ENCODE data around the gene FHOD1. TPM values are rescaled to one million over a fixed set of nuclear protein-coding genes. Genes with fewer than 3 reads are reported as not detected.

Gene FHOD1
- total RNA-seq, 1 donor from 2014 or later: 28.2 TPM

DNA sequence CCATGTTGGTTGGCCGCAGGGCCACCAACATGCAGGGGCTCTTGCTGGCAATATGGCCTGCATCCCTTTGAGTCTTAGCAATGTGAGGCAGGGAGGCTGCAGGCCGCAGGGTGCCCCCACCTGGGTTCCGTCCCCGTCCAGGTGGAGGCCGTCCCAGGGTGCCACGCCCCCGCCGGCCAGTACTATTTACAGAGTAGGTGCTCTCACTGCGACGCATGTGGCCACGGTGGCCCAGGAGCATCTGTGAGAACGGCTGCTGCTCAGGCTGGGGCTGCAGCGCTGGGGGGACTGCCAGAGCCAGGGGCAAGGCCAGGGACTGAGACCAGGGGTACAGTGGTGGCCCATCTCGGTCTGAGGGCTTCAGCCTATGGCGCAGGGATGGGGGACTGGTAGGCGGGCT, 67.1 kb downstream of the FHOD1 start:
- no peak overlapping the region for H3K27ac Mint-ChIP-seq
- DNase-seq (ENCODE audit: low spot score, unreplicated experiment): no peak
- no peak overlapping the region for H3K4me3 Mint-ChIP-seq (ENCODE audit: low read depth)
- H3K36me3 Mint-ChIP-seq (ENCODE audit: insufficient read depth): peaks cover 4% of the 10 kb centered on the region
- H3K9me3 Mint-ChIP-seq (ENCODE audit: low read depth): no peaks in the 10 kb centered on the region
- H3K27me3 Mint-ChIP-seq: peaks cover 27% of the 10 kb centered on the region
- TF ChIP-seq, protein P1, sequence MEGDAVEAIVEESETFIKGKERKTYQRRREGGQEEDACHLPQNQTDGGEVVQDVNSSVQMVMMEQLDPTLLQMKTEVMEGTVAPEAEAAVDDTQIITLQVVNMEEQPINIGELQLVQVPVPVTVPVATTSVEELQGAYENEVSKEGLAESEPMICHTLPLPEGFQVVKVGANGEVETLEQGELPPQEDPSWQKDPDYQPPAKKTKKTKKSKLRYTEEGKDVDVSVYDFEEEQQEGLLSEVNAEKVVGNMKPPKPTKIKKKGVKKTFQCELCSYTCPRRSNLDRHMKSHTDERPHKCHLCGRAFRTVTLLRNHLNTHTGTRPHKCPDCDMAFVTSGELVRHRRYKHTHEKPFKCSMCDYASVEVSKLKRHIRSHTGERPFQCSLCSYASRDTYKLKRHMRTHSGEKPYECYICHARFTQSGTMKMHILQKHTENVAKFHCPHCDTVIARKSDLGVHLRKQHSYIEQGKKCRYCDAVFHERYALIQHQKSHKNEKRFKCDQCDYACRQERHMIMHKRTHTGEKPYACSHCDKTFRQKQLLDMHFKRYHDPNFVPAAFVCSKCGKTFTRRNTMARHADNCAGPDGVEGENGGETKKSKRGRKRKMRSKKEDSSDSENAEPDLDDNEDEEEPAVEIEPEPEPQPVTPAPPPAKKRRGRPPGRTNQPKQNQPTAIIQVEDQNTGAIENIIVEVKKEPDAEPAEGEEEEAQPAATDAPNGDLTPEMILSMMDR (IDR thresholded peaks at IDR 0.05; ENCODE audit: unreplicated experiment): no peak
- H3K4me1 Mint-ChIP-seq (ENCODE audit: low read depth): peaks cover 6% of the 10 kb centered on the region

DNA sequence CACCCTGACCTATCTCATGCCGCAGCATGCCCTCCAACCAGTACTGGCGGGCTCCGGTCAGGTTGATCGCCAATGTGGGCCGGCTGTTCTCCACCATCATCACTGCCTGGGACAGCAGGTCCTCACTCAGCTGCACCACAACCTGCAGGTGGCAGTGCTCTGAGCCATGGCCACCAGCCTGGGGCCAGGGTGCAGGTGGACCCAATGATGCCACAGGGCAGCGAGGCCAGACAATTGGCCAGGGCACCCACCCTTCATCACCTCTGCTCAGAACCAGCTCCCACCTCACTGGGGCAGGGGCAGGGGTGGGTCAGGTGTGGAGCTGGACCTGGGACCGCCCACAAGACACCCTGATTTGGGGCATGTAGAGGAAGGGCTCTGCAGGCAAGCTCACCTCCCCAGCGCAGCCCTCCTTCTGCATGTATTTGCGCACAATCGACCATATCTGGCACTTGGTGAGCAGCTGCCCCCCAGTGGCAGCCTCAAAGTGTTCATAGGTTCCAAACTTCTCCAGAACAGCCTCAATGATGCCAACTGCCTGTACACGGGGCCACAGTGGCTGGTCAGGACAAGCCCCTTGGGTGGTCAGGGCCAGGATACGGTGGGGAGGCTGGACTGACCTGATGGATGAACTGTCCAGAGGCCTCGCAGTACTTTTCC, 67.7 kb downstream of the FHOD1 start:
- H3K4me3 Mint-ChIP-seq (ENCODE audit: low read depth): no peak overlapping the region
- H3K36me3 Mint-ChIP-seq (ENCODE audit: insufficient read depth): peaks cover 4% of the 10 kb centered on the region
- H3K27me3 Mint-ChIP-seq: peaks cover 27% of the 10 kb centered on the region
- H3K27ac Mint-ChIP-seq: no peak overlapping the region
- no peaks in the 10 kb centered on the region for H3K9me3 Mint-ChIP-seq (ENCODE audit: low read depth)
- H3K4me1 Mint-ChIP-seq (ENCODE audit: low read depth): peaks cover 4% of the 10 kb centered on the region
- TF ChIP-seq, protein P1 (IDR thresholded peaks at IDR 0.05; ENCODE audit: unreplicated experiment): no peak
- DNase-seq (ENCODE audit: low spot score, unreplicated experiment): no peak

Small RNAs within 50 kb of the gene (microRNA-seq; reads per million reads assigned to microRNA genes)
- gene MIR328 (ENCODE audit: borderline number of aligned reads, unreplicated experiment): 115 reads per million, percentile 56 among the genes with 10 or more reads in this experiment

Other genes with a start within 250 kb of the FHOD1 start
- gene CBFB, start 218.3 kb downstream of the FHOD1 start, total RNA-seq: 86.6 and 87.3 TPM in 2 replicates
- gene PHAF1, start 137.5 kb downstream of the FHOD1 start, total RNA-seq: 20.4 and 21.0 TPM in 2 replicates
- 5.1 TPM in 2 replicates for gene B3GNT9, start 96.5 kb downstream of the FHOD1 start, total RNA-seq
- 5.6 and 6.6 TPM in 2 replicates for gene TRADD, start 87.6 kb downstream of the FHOD1 start, total RNA-seq
- gene FBXL8, start 87.5 kb downstream of the FHOD1 start, total RNA-seq: 1.7 and 2.1 TPM in 2 replicates
- gene HSF4, start 82.7 kb downstream of the FHOD1 start, total RNA-seq: 2.2 and 6.8 TPM in 2 replicates
- 9.4 and 12.7 TPM in 2 replicates for gene NOL3, start 76.9 kb downstream of the FHOD1 start, total RNA-seq
- 137 and 145 TPM in 2 replicates for gene MATCAP1, start 63.5 kb downstream of the FHOD1 start, total RNA-seq
- not detected in 2 replicates for gene EXOC3L1, start 57.3 kb downstream of the FHOD1 start, total RNA-seq
- gene E2F4, start 55.3 kb downstream of the FHOD1 start, total RNA-seq: 82.1 and 82.8 TPM in 2 replicates
- 5.4 and 5.5 TPM in 2 replicates for gene ELMO3, start 48.4 kb downstream of the FHOD1 start, total RNA-seq
- gene TMEM208, start 20.4 kb downstream of the FHOD1 start, total RNA-seq: 33.4 and 36.3 TPM in 2 replicates
- 3.4 and 3.9 TPM in 2 replicates for gene SLC9A5, start 1.5 kb upstream of the FHOD1 start, total RNA-seq
- 3.3 and 3.8 TPM in 2 replicates for gene PLEKHG4, start 32.1 kb upstream of the FHOD1 start, total RNA-seq
- gene KCTD19, start 79.3 kb upstream of the FHOD1 start, total RNA-seq: 0.14 and 1.4 TPM in 2 replicates
- 1.6 and 2.3 TPM in 2 replicates for gene LRRC36, start 79.3 kb upstream of the FHOD1 start, total RNA-seq
- gene TPPP3, start 146.0 kb upstream of the FHOD1 start, total RNA-seq: 17.5 and 26.8 TPM in 2 replicates
- 16.5 and 17.0 TPM in 2 replicates for gene ZDHHC1, start 169.0 kb upstream of the FHOD1 start, total RNA-seq
- 38.7 and 44.5 TPM in 2 replicates for gene HSD11B2, start 183.6 kb upstream of the FHOD1 start, total RNA-seq
- 65.3 and 67.5 TPM in 2 replicates for gene ATP6V0D1, start 233.7 kb upstream of the FHOD1 start, total RNA-seq
- not detected in 2 replicates for gene AGRP, start 236.1 kb upstream of the FHOD1 start, total RNA-seq